NB4 (cell line): Measurements from ENCODE around the gene CPLX1.

Experiments
- CTCF ChIP-seq: IDR thresholded peaks from one replicate; pipeline ENCODE4 v1.5.1; 2012; ENCODE audit warnings: low read depth, low read length
- MYC ChIP-seq: IDR thresholded peaks from 2 replicates; pipeline ENCODE4 v1.6.1; 2011; ENCODE audit warnings: low read depth, low read length
- POLR2A ChIP-seq: IDR thresholded peaks from 2 replicates; pipeline ENCODE4 v1.6.1; 2011; ENCODE audit warnings: mild to moderate bottlenecking; ENCODE audit not compliant: insufficient read length; ENCODE audit errors: extremely low read depth
- TF ChIP-seq, protein P1 (sequence below): IDR thresholded peaks from 2 replicates; pipeline ENCODE4 v1.6.1; 2011; ENCODE audit warnings: low read depth, low read length

DNA sequence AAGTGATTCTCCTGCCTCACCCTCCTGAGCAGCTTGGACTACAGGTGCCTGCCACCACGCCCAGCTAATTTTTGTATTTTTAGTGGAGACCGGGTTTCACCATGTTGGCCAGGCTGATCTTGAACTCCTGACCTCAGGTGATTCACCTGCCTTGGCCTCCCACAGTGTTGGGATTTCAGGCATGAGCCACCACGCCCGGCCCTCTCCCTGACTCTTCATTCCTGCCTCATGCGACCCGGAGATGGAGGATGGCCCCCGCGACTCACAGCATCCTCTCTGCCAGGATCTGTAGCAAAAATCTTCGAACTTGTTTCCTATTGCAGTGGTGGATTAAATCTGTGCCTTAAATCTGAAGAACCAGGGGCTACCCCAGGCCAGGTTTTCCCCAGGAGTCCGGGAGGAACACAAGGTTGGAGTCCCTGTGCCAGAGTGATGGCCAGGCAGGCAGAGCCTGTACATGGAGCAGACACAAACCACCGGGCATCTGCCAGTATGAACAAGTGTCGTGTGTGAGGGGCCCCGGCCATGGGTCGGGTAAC, 11.5 kb downstream of the CPLX1 start:
- no peak for TF ChIP-seq CTCF
- no peak for TF ChIP-seq MYC
- TF ChIP-seq POLR2A, result no peak
- TF ChIP-seq, protein P1, sequence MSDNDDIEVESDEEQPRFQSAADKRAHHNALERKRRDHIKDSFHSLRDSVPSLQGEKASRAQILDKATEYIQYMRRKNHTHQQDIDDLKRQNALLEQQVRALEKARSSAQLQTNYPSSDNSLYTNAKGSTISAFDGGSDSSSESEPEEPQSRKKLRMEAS, result no peak
